CD14-positive monocyte (primary cell): ENCODE results near the gene PTCD1. TPM values are rescaled to one million over a fixed set of nuclear protein-coding genes. Genes with fewer than 3 reads are reported as not detected.
A peak's percentile ranks its signal among the peaks of the same experiment; 100 is the strongest.
"Not testable (repeated sequence)": the region's sequence is repeated elsewhere in the genome, so short reads cannot be mapped to it uniquely, and the experiment has no call there.

Experiments
- DNase-seq, 3 donors: peaks; one replicate each; pipeline ENCODE4 v3.0.0-alpha.2; 2011 to 2022
- H2AFZ ChIP-seq: 2 replicates; pipeline ENCODE4 v1.6.0; 2012; ENCODE audit warnings: mild to moderate bottlenecking, low read depth, low read length, inconsistent platforms; ENCODE audit not compliant: insufficient read depth, poor library complexity, severe bottlenecking
- H3K27ac ChIP-seq, 2 donors: 1 replicate in 1 of 2; 2 replicates in 1 of 2; pipeline ENCODE4 v1.5.1; 2012 to 2013; ENCODE audit warnings: low read length in 2 of 2, control low read depth in 1 of 2, inconsistent platforms in 1 of 2, low read depth in 1 of 2, mild to moderate bottlenecking in 1 of 2
- H3K27me3 ChIP-seq, 2 donors: one replicate each; pipeline versions ENCODE4 v1.6.0 to v1.6.1; 2011 to 2013; ENCODE audit warnings: low read length in 2 of 2; ENCODE audit not compliant: control insufficient read depth in 2 of 2, insufficient read depth in 2 of 2
- H3K36me3 ChIP-seq, 2 donors: replicated peaks in 1 of 2; 1 replicate in 1 of 2; 2 replicates in 1 of 2; pipeline versions ENCODE4 v1.5.1 to v1.6.1; 2012 to 2013; ENCODE audit warnings: low read length in 2 of 2, control low read depth in 1 of 2, inconsistent platforms in 1 of 2, mild to moderate bottlenecking in 1 of 2; ENCODE audit not compliant: insufficient read depth in 2 of 2, control insufficient read depth in 1 of 2
- H3K4me1 ChIP-seq, 2 donors: 1 replicate in 1 of 2; 2 replicates in 1 of 2; pipeline versions ENCODE4 v1.5.1 to v1.6.1; 2012 to 2013; ENCODE audit warnings: low read length in 2 of 2, control low read depth in 1 of 2, inconsistent platforms in 1 of 2, mild to moderate bottlenecking in 1 of 2, moderate library complexity in 1 of 2; ENCODE audit not compliant: insufficient read depth in 2 of 2, control insufficient read depth in 1 of 2
- H3K4me2 ChIP-seq: replicated peaks from 2 replicates; pipeline ENCODE3; 2012; ENCODE audit warnings: low read length, moderate library complexity, mild to moderate bottlenecking; ENCODE audit not compliant: poor library complexity, severe bottlenecking; ENCODE audit errors: extremely low read depth
- H3K4me3 ChIP-seq, 3 experiments: fragments of 200-600 bp in 1 of 3; sonication (generic) in 1 of 3; replicated peaks in 1 of 3; 1 replicate in 2 of 3; 2 replicates in 1 of 3; pipeline ENCODE4 v1.5.1; 2011 to 2013; ENCODE audit warnings: low read length in 3 of 3, mild to moderate bottlenecking in 3 of 3, control low read depth in 2 of 3, low read depth in 2 of 3, inconsistent platforms in 1 of 3, moderate library complexity in 1 of 3
- H3K79me2 ChIP-seq: 2 replicates; pipeline ENCODE4 v1.6.0; 2012; ENCODE audit warnings: mild to moderate bottlenecking, control low read depth, inconsistent platforms, low read length, moderate library complexity; ENCODE audit not compliant: insufficient read depth
- H3K9ac ChIP-seq: 2 replicates; pipeline ENCODE4 v1.6.0; 2017; ENCODE audit warnings: low read length, mild to moderate bottlenecking; ENCODE audit not compliant: insufficient read depth, poor library complexity, severe bottlenecking
- H3K9me3 ChIP-seq, 2 donors: replicated peaks in 1 of 2; 1 replicate in 1 of 2; 2 replicates in 1 of 2; pipeline versions ENCODE4 v1.5.1 to v1.6.1; 2012 to 2013; ENCODE audit warnings: low read length in 2 of 2, control low read depth in 1 of 2; ENCODE audit not compliant: control insufficient read depth in 1 of 2, insufficient read depth in 1 of 2
- H4K20me1 ChIP-seq: 2 replicates; pipeline ENCODE4 v1.6.0; 2012; ENCODE audit warnings: mild to moderate bottlenecking, low read length, control low read depth, moderate library complexity; ENCODE audit not compliant: insufficient read depth
- H3K27ac Mint-ChIP-seq, 7 donors: one replicate each; pipeline ENCODE4 v1.8.0; 2020; ENCODE audit warnings: mild to moderate bottlenecking in 7 of 7, mixed read lengths in 7 of 7, moderate library complexity in 6 of 7, inconsistent platforms in 2 of 7
- H3K27me3 Mint-ChIP-seq, 3 donors: one replicate each; pipeline ENCODE4 v1.8.0; 2021 to 2022; ENCODE audit warnings: low read depth in 3 of 3, mild to moderate bottlenecking in 3 of 3, mixed read lengths in 3 of 3, moderate library complexity in 3 of 3, inconsistent platforms in 1 of 3
- H3K36me3 Mint-ChIP-seq, 2 donors: one replicate each; pipeline ENCODE4 v1.8.0; 2020; ENCODE audit warnings: mixed read lengths in 2 of 2, inconsistent platforms in 1 of 2, mild to moderate bottlenecking in 1 of 2
- H3K4me1 Mint-ChIP-seq: one replicate; pipeline ENCODE4 v1.8.0; 2020; ENCODE audit warnings: mild to moderate bottlenecking, mixed read lengths
- H3K4me3 Mint-ChIP-seq, 2 donors: one replicate each; pipeline ENCODE4 v1.8.0; 2020; ENCODE audit warnings: mild to moderate bottlenecking in 2 of 2, mixed read lengths in 2 of 2, moderate library complexity in 1 of 2
- H3K9me3 Mint-ChIP-seq, 7 donors: one replicate each; pipeline ENCODE4 v1.8.0; 2020 to 2022; ENCODE audit warnings: mixed read lengths in 7 of 7, mild to moderate bottlenecking in 6 of 7, moderate library complexity in 6 of 7, inconsistent platforms in 2 of 7
- WGBS: methylation state at CpG from one replicate; pipeline ENCODE4 v1.1.5; 2013; ENCODE audit warnings: missing lambda C conversion rate; ENCODE audit not compliant: insufficient coverage; 5-methylcytosine and 5-hydroxymethylcytosine counted together
- intact Hi-C, 2 donors: fragments of 100-400 bp; cut with micrococcal nuclease; formaldehyde crosslinking; loops; one replicate each; pipeline versions ENCODE4 v1.15.0 to v1.15.1; 2023
- polyA plus RNA-seq, 3 donors: library from polyadenylated mRNA; depleted of rRNA in 1 of 3; unstranded in 2 of 3; stranded (reverse) in 1 of 3; fragments of 300-500 nt in 2 of 3; fragments of >200 nt in 1 of 3; fragmentation: Illumina TruSeq in 2 of 3; gene quantifications; 1 replicate in 2 of 3; 2 replicates in 1 of 3; pipeline ENCODE4 v1.2.3, GENCODE V29; 2012 to 2021
- TF ChIP-seq, protein P1 (sequence below): fragments of 200-600 bp; IDR thresholded peaks from one replicate; pipeline ENCODE4 v1.8.0; 2022; ENCODE audit warnings: antibody characterized with exemption, mild to moderate bottlenecking

The PTCD1 gene
- polyA plus RNA-seq, 3 donors: 0.74 to 4.3 (median 1.6) TPM

DNA sequence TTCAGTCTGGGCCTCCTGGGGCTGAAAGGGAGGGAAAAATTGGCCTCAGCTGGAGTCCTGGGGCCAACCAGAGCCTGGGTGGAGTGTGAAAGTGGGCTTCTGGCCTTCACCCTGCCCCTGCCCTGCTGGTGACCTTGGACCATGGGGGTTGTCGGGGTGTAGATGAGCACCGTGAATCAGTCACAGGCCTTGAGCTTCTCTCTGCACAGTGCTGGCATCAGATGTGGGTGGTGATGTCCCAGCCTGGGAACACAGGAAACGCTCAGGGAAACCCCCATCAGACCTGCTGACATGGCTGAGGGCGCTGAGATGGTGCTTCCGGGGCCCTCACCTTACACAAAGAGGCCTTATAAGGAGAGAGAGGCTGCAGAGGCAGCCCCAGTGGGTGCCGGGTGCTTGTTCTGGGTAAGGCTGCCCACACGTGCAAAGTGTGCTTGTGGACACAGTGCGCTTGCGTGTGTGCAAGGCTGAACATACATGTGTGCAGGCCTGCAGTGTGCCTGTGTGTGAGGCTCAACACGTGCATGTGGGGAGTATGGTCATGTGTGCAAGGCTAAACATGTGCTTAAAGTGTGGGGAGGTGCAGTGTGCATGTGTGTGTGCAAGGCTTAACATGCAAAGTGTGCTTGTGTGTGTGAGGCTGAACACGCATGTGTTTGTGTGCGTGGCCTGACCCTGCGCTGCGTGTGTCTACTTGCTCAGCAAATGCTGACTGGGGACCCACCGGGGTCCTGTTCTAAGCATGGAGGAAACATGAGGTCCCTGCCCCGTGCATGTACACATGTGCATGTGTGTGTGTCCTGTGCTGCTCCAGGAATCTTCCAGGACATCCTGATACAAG lies 57.6 kb downstream of the PTCD1 start:
- H3K36me3 Mint-ChIP-seq: peaks cover 26 to 73% of the 10 kb centered on the region in 2 donors
- Histone ChIP-seq H3K9ac (peak overlapping the region; percentile 74), H3K4me2 (peak overlapping the region; percentile 81), H4K20me1 (peaks cover 87% of the 10 kb centered on the region), H3K4me1 (peaks cover 87 to 97% of the 10 kb centered on the region in 2 donors), H3K27me3 (no peaks in the 10 kb centered on the region), H3K4me3 (peak overlapping the region; percentile 34 to 95 (median 35)), H3K27ac (peak overlapping the region; percentile 94), H3K36me3 (peaks cover 45 to 53% of the 10 kb centered on the region in 2 donors), H3K79me2 (peaks cover 94% of the 10 kb centered on the region), H3K9me3 (no peaks in the 10 kb centered on the region), H2AFZ (no peak overlapping the region)
- H3K27me3 Mint-ChIP-seq: peaks cover 0 to 4% (median 0%) of the 10 kb centered on the region in 3 donors
- DNase-seq: peak; percentile 30 to 85 (median 69)
- 65% methylated on average over 12 of the region's 16 CpGs for WGBS
- H3K4me3 Mint-ChIP-seq: peak overlapping the region; percentile 85 to 88
- TF ChIP-seq, protein P1, sequence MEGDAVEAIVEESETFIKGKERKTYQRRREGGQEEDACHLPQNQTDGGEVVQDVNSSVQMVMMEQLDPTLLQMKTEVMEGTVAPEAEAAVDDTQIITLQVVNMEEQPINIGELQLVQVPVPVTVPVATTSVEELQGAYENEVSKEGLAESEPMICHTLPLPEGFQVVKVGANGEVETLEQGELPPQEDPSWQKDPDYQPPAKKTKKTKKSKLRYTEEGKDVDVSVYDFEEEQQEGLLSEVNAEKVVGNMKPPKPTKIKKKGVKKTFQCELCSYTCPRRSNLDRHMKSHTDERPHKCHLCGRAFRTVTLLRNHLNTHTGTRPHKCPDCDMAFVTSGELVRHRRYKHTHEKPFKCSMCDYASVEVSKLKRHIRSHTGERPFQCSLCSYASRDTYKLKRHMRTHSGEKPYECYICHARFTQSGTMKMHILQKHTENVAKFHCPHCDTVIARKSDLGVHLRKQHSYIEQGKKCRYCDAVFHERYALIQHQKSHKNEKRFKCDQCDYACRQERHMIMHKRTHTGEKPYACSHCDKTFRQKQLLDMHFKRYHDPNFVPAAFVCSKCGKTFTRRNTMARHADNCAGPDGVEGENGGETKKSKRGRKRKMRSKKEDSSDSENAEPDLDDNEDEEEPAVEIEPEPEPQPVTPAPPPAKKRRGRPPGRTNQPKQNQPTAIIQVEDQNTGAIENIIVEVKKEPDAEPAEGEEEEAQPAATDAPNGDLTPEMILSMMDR: no peak
- H3K9me3 Mint-ChIP-seq: peaks cover 0 to 1% (median 0%) of the 10 kb centered on the region in 7 donors
- H3K4me1 Mint-ChIP-seq: peaks cover 78% of the 10 kb centered on the region
- intact Hi-C loops: no loop called here
- peak overlapping the region; percentile 97 to 100 (median 99) for H3K27ac Mint-ChIP-seq

DNA sequence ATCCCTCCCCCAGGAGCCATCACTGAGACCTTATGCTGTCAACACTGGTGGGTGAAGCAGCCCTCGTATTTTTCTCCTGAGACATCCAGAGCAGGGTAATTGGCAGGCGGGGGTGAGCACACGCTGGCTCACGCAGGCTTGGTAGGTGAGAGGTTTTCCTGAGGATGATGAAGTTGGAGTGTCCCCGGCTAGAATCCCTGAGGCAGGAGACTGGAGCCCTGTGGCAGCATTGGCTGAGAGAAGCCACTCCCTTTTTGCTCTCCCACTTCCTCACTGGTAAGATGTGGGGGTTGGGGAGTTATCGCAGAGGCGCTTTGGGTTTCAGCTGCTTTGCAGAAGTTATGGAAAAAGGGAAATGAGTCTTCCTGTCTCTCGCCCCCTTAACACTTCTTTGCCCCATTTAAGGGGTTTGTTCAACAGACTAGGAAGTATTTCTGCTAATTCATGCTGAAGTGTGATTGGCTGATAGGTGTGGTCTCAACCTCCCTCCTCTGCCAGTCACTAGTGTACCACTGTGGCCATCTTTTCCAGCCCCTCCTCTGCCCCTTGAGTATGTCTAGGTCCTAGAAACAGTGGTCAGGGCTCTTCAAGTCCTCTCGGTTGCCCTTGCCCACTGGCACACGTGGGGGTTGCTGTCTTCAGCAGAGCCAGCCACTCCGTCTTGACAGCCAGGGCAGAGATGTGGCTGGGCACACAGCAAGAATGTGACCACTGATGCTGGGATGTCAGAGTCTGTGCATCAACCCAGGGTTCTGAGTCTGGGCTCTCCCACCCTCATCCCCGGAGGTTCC lies 58.4 kb downstream of the PTCD1 start:
- 0% methylated on average over 7 of the region's 12 CpGs for WGBS
- H3K4me3 Mint-ChIP-seq: peak overlapping the region; percentile 88 to 96
- Histone ChIP-seq H2AFZ (no peak overlapping the region), H3K27ac (peak overlapping the region; percentile 94), H4K20me1 (peaks cover 87% of the 10 kb centered on the region), H3K4me3 (peak overlapping the region; percentile 47 to 95 (median 66)), H3K4me1 (peaks cover 88 to 95% of the 10 kb centered on the region in 2 donors), H3K4me2 (peak overlapping the region; percentile 81), H3K9ac (peak overlapping the region; percentile 74), H3K79me2 (peaks cover 94% of the 10 kb centered on the region), H3K9me3 (no peaks in the 10 kb centered on the region), H3K27me3 (no peaks in the 10 kb centered on the region), H3K36me3 (peaks cover 39 to 45% of the 10 kb centered on the region in 2 donors)
- TF ChIP-seq, protein P1: no peak
- peaks cover 74% of the 10 kb centered on the region for H3K4me1 Mint-ChIP-seq
- H3K27me3 Mint-ChIP-seq: peaks cover 0 to 2% (median 0%) of the 10 kb centered on the region in 3 donors
- peaks cover 0 to 1% (median 0%) of the 10 kb centered on the region in 7 donors for H3K9me3 Mint-ChIP-seq
- peak; percentile 93 to 97 (median 96) for DNase-seq
- peaks cover 26 to 65% of the 10 kb centered on the region in 2 donors for H3K36me3 Mint-ChIP-seq
- H3K27ac Mint-ChIP-seq: peak overlapping the region; percentile 97 to 100 (median 99)
- intact Hi-C loops: no loop called here

DNA sequence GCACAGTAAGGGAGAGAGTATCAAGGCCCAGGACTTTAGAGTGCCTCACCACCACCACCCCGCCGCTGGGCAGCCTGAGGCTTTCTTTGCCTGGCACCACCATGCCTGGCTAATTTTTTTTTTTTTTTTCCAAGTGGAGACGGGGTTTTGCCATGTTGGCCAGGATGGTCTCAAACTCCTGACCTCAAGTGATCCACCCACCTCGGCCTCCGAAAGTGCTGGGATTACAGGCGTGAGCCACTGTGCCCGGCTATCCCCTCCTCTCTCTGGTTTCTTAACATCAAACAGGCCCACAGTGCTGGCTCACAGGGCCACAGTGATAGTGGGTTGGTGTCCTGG lies 58.9 kb downstream of the PTCD1 start:
- Histone ChIP-seq H3K27ac (peak overlapping the region; percentile 94), H3K4me3 (peak overlapping the region; percentile 47 to 95 (median 66)), H3K4me1 (peaks cover 83 to 90% of the 10 kb centered on the region in 2 donors), H4K20me1 (peaks cover 82% of the 10 kb centered on the region), H3K36me3 (peaks cover 38 to 45% of the 10 kb centered on the region in 2 donors), H3K9ac (peak overlapping the region; percentile 74), H3K79me2 (peaks cover 94% of the 10 kb centered on the region), H3K4me2 (peak overlapping the region; percentile 81)
- H3K9me3 ChIP-seq, H3K27me3 Mint-ChIP-seq, H3K9me3 Mint-ChIP-seq, H2AFZ ChIP-seq, DNase-seq, H3K27me3 ChIP-seq: not testable (repeated sequence)
- Mint-ChIP-seq H3K4me1 (peaks cover 71% of the 10 kb centered on the region), H3K36me3 (peaks cover 26 to 59% of the 10 kb centered on the region in 2 donors), H3K27ac (peak overlapping the region; percentile 97 to 100 (median 99)), H3K4me3 (peak overlapping the region; percentile 88 to 96)
- intact Hi-C loops: loop anchor here in 1 of 2 donors (5.0 kb wide), 1 partner anchor 47 kb away; no protein-coding TSS in a partner anchor
- WGBS: 13% methylated on average over 3 of the region's 7 CpGs
